K562 (cell line): Measurements from ENCODE around the gene NXPH4. TPM values are rescaled to one million over a fixed set of nuclear protein-coding genes. Genes with fewer than 3 reads are reported as not detected.

ENCODE experiments used
- ADNP ChIP-seq: fragments of 200-800 bp; sonication (Bioruptor generic); IDR thresholded peaks from 2 replicates; pipeline ENCODE4 v1.6.1; 2016; ENCODE audit warnings: missing genetic modification characterization, missing compliant biosample characterization
- ARID3B ChIP-seq: fragments of 250-450 bp; sonication (Bioruptor Pico); IDR thresholded peaks from 2 replicates; pipeline ENCODE4 v1.4.0; 2020; ENCODE audit warnings: borderline replicate concordance
- CC2D1A ChIP-seq: fragments of 450-650 bp; IDR thresholded peaks from 2 replicates; pipeline ENCODE4 v1.6.1; 2017; ENCODE audit warnings: mild to moderate bottlenecking
- CHCHD3 ChIP-seq: fragments of 250-450 bp; sonication (Bioruptor Pico); IDR thresholded peaks from 2 replicates; pipeline ENCODE4 v2.1.2; 2022; ENCODE audit warnings: mild to moderate bottlenecking
- CUX1 ChIP-seq: fragments of 200-800 bp; sonication (Bioruptor generic); IDR thresholded peaks from 2 replicates; pipeline ENCODE4 v1.6.1; 2016; ENCODE audit warnings: missing genetic modification characterization, missing compliant biosample characterization
- DNMT1 ChIP-seq: fragments of 450-650 bp; IDR thresholded peaks from 2 replicates; pipeline ENCODE4 v1.6.1; 2016; ENCODE audit warnings: antibody characterized with exemption, mild to moderate bottlenecking
- EP400 ChIP-seq: fragments of 450-650 bp; IDR thresholded peaks from 2 replicates; pipeline ENCODE4 v1.6.1; 2017; ENCODE audit warnings: antibody characterized with exemption, mild to moderate bottlenecking, moderate library complexity
- FOXK2 ChIP-seq, 2 experiments: fragments of 450-650 bp; IDR thresholded peaks in 1 of 2; conservative IDR thresholded peaks in 1 of 2; 2 replicates each; pipeline ENCODE4 v1.6.1; 2016; ENCODE audit warnings: low read depth in 2 of 2, mild to moderate bottlenecking in 1 of 2
- HSF4 ChIP-seq: fragments of 250-450 bp; sonication (Bioruptor Pico); IDR thresholded peaks from 2 replicates; pipeline ENCODE4 v2.1.2; 2022; ENCODE audit warnings: mild to moderate bottlenecking, moderate library complexity, borderline replicate concordance
- MAFF ChIP-seq: IDR thresholded peaks from 2 replicates; pipeline ENCODE4 v1.6.1; 2012; ENCODE audit warnings: low read length, improper control_type of control experiment
- POLR2A ChIP-seq: fragments of 450-650 bp; conservative IDR thresholded peaks from 2 replicates; pipeline ENCODE4 v1.6.1; 2016
- POLR2B ChIP-seq: fragments of 450-650 bp; IDR thresholded peaks from 2 replicates; pipeline ENCODE4 v1.6.1; 2018; ENCODE audit warnings: low read depth; ENCODE audit not compliant: partially characterized antibody
- RNF219 ChIP-seq: fragments of 250-450 bp; sonication (Bioruptor Pico); IDR thresholded peaks from 2 replicates; pipeline ENCODE4 v1.5.0; 2022; ENCODE audit warnings: mild to moderate bottlenecking
- TGIF2 ChIP-seq: sonication (generic); formaldehyde crosslinking; IDR thresholded peaks from 2 replicates; pipeline ENCODE4 v1.8.1; 2022; ENCODE audit warnings: mild to moderate bottlenecking, missing genetic modification reagents, moderate library complexity
- VEZF1 ChIP-seq: fragments of 200-800 bp; sonication (Bioruptor generic); IDR thresholded peaks from 2 replicates; pipeline ENCODE4 v1.6.1; 2017; ENCODE audit warnings: missing genetic modification characterization, missing compliant biosample characterization
- ZNF121 ChIP-seq: sonication (generic); formaldehyde crosslinking; conservative IDR thresholded peaks from 2 replicates; pipeline ENCODE4 v1.8.0; 2022; ENCODE audit warnings: missing genetic modification reagents
- ZNF212 ChIP-seq: fragments of 450-650 bp; formaldehyde crosslinking; IDR thresholded peaks from 2 replicates; pipeline ENCODE4 v1.4.0; 2020; ENCODE audit warnings: mild to moderate bottlenecking
- ZNF274 ChIP-seq: IDR thresholded peaks from 2 replicates; pipeline ENCODE4 v1.6.1; 2011; ENCODE audit warnings: low read depth, mild to moderate bottlenecking, low read length, moderate library complexity, borderline replicate concordance
- ZNF75A ChIP-seq: fragments of 450-650 bp; formaldehyde crosslinking; IDR thresholded peaks from 2 replicates; pipeline ENCODE4 v1.4.0; 2020; ENCODE audit warnings: mild to moderate bottlenecking
- polyA plus RNA-seq, 8 experiments: library from polyadenylated mRNA; depleted of rRNA in 4 of 8; stranded (reverse) in 5 of 8; unstranded in 3 of 8; fragments of >200 nt; fragmentation: Nextera tagmentation in 2 of 8; fragmentation: Illumina TruSeq in 1 of 8; extraction: Ambion mirVana in 2 of 8; extraction: Trizol in 1 of 8; gene quantifications; 2 replicates each; pipeline versions ENCODE4 v1.2.1 to v1.2.3, GENCODE V29; 2011 to 2014; ENCODE audit warnings: inconsistent platforms in 1 of 8, missing spikeins in 1 of 8
- total RNA-seq, 7 experiments: library from RNA; depleted of rRNA in 6 of 7; stranded (reverse); fragments of >200 nt in 6 of 7; fragmentation: Illumina TruSeq in 2 of 7; extraction: Trizol in 2 of 7; gene quantifications; 2 replicates each; pipeline versions ENCODE4 v1.2.1 to v1.2.3, GENCODE V29; 2011 to 2021; ENCODE audit warnings: low replicate concordance in 1 of 7

Gene NXPH4
- total and polyA plus RNA-seq, 9 of the 15 experiments (the other 6 are each of a cell fraction or from before 2014, with no cell fraction given): 0.49 to 2.7 (median 1.1) TPM; not detected in 4

GRCh38 chr12:57229634-57230380, 13.2 kb downstream of the NXPH4 start, which contains the start of gene SHMT2 (continued):
- TF ChIP-seq RNF219 (CRISPR knock-in tag): no peak
- no peak for TF ChIP-seq VEZF1 (CRISPR knock-in tag)
- TF ChIP-seq CUX1 (CRISPR knock-in tag): no peak
- TF ChIP-seq POLR2A: peak; percentile 85
- TF ChIP-seq HSF4 (CRISPR knock-in tag): no peak
- no peak for TF ChIP-seq MAFF
- no peak for TF ChIP-seq TGIF2
- TF ChIP-seq ZNF75A (CRISPR knock-in tag): no peak
- TF ChIP-seq CC2D1A: 0 out of 2 replicates have a peak, but pooled peaks have one; percentile 13
- no peak for TF ChIP-seq ZNF212 (CRISPR knock-in tag)
- TF ChIP-seq DNMT1: no peak
- no peak for TF ChIP-seq CHCHD3 (CRISPR knock-in tag)
- TF ChIP-seq ARID3B: no peak
- TF ChIP-seq ZNF274: no peak
- no peak for TF ChIP-seq ZNF121 (CRISPR knock-in tag)
- TF ChIP-seq POLR2B: peak; percentile 84
- TF ChIP-seq EP400: peak; percentile 96
- TF ChIP-seq ADNP (tag): no peak
- TF ChIP-seq FOXK2 (conservative IDR thresholded peaks at IDR 0.05 in 1 of 2, IDR thresholded peaks at IDR 0.05 in 1 of 2; ENCODE audit: low read depth in 2 of 2): no peak; a peak in 1 of 4 replicates
